ENCODE results near the gene ATP5F1D. TPM values are rescaled to one million over a fixed set of nuclear protein-coding genes. Genes with fewer than 3 reads are reported as not detected.

The ATP5F1D gene
- total RNA-seq (2022; extraction: Qiagen RNA extraction) = 73.6 to 182 TPM (median 168 TPM) in 5 replicates

DNA sequence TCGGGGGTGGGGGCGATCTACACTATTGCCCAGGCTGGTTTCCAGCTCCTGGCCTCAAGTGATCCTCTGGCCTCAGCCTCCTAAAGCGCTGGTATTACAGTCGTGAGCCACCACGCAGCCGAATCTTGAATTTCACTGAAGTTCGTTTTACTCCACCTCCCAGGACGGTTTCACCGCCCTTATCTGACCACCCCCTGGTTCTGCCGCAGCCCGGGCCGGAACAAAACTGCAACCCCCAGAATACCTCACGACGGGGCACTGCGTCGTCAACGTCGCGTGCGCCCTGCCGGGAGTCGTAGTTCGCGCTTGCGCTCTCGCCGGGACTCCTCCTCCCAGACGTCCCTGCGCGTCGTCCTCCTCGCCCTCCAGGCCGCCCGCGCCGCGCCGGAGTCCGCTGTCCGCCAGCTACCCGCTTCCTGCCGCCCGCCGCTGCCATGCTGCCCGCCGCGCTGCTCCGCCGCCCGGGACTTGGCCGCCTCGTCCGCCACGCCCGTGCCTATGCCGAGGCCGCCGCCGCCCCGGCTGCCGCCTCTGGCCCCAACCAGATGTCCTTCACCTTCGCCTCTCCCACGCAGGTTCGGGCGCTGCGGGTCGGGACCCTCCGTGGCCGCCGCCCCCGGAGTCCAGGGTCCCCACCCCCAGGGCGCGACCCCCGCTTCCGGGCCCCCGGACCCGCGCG lies at the start of gene ATP5F1D:
ATP5F1D (plus strand) TSS at position 335 of the 679 bp plus-strand sequence; CDS start at position 435, 100 bp downstream.

DNA sequence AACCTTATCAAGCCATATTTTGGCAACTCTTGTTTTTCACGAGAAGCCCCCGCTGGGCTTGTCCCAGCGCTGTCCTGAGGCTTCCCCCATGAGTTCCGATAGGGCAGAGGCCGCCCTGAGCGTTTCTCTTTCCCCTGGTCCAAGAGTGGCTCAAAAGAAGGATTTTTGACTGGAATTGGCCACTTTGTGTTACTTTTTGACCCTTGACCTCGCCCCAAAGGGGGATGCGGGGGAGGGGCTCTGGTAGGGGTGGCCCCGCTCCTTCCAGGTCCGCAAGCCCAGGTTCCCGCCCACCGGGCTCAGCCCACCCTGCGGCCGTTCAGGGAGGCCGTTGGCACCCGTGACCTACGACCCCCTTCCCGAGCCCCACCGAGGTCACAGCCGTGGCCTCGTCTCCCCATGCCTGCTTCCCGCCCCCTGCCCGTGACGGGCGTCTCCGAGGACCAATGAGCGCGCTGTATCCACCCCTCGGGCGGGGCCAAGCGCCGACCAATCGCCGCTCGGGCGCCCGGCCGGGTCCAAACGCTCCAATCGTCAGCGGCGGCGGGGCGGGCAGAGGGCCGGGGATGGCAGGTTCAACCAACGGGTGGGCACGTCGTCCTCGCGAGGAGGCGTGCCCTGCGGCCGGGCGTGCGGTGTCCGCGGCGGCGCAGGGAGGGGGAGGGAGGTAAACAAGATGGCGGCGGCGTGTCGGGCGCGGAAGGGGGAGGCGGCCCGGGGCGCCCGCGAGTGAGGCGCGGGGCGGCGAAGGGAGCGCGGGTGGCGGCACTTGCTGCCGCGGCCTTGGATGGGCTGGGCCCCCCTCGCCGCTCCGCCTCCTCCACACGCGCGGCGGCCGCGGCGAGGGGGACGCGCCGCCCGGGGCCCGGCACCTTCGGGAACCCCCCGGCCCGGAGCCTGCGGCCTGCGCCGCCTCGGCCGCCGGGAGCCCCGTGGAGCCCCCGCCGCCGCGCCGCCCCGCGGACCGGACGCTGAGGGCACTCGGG lies 36.1 kb upstream of the ATP5F1D start, which contains the start of gene STK11:
STK11 (plus strand) TSS at position 665 of the 986 bp plus-strand sequence. CDS start 1,136 bp downstream, outside the sequence.

DNA sequence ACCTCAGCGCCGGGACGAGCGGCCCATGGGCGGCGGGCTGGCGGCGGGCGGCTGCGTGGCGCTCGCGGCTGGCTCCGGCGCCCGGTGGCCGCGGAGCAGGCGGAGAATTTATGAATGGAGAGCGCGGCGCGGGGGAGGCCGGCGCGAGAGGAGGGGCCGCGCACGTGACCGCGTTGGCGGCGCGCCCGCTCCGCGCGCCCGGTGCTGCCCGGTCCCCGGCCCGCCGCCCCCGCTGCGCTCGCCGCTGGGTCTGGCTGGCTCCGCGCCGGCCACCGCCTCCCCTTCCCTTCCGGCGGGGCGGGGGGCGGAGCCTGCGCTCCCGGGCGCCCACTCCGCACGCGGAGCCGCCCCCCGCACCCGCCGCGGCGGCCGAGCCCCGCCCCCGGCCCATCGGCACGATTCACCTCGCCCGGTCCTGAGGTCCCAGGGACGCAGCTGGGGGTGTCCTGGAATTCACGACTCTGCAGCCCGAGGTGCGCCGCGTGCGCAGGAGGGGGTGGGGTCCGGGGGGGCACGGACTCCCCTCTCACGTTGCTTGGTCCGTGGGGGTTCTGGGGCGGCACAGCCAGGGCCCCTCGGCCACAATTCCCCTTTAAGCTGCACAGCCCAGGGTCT lies 3.7 kb upstream of the ATP5F1D start, which contains the start of gene CBARP:
CBARP (minus strand) TSS at position 252 of the 615 bp plus-strand sequence. CDS start 1,905 bp downstream, outside the sequence.

DNA sequence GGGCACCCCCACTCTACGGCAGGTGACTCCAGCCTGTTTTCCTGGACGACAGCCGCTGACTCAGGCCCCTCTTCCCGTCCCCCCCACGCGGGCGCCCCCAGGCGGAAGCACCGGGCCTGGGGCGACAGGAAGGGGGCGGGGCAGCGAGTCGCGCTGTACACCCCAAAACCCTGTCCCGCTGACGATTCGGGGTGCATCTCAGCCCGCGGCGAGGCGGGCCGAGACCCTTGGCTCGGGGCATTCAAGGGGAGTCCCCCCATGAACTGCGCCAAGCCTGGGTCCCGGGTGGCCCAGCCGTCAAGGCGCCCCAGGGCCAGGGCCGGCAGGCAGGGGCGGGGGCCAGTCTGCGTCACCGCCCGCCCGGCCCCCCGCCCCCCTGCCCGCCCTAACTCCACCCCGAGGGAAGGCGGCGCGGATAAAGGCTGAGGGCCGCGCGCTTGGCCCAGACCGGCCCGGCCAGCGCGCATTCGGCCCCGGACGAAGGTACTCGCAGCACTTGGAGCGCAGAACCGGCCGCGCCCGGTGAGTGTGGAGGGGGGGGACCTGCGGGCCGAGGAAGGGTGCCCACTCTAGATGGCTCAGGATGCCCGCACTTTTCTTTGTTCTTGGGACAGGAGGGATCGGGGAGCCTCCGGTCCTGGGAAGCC lies 6.7 kb downstream of the ATP5F1D start, which contains the start of gene MIDN:
MIDN (plus strand) TSS at position 445 of the 647 bp plus-strand sequence. CDS start 1,714 bp downstream, outside the sequence.

DNA sequence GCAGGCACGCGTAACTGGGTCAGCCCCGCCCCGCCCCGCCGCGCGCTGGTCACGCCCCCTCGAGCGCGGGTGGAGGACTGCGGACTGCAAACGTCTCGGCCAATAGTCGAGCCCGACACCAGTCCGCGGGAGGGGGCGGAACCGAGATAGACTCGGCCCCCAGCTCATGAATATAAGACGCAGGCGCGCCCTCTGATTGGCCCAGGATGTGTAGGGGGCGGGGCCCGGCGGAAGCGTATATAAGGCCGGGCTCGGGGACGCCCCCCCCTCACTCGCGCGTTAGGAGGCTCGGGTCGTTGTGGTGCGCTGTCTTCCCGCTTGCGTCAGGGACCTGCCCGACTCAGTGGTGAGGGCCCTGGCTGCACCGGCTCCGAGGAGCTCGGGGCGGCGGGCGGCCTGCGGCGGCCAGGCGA lies 27.5 kb downstream of the ATP5F1D start, which contains the start of gene CIRBP:
CIRBP (plus strand) TSS at position 268 of the 413 bp plus-strand sequence. CDS start 1,602 bp downstream, outside the sequence.

DNA sequence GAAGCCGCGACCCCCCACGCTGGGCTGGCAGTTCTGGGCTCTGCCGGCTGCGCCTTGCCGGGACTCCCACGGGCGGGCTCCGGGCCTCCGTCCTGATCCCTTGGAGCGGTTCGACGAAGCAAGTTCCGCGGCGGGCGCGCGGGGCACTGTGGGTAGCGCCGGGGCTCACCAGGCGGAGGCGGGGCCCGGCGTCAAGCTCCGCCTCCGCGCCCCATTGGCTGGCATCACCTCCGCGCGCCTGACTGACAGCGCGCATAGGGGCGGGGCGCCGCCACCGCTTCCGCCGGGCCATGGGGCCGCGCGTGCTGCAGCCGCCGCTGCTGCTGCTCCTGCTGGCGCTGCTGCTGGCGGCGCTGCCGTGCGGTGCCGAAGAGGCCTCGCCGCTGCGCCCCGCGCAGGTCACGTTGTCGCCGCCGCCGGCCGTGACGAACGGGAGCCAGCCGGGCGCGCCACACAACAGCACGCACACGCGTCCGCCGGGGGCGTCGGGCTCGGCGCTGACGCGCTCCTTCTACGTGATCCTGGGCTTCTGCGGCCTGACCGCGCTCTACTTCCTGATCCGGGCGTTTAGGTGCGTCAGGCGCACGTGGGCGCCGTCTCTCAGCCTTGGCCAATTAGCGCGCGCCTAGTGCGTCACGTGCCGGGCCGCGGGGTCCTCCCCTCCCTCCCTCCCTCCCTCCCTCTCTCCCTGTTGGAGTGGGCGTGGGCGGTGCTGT lies 33.9 kb downstream of the ATP5F1D start, which contains the start of gene FAM174C:
FAM174C (plus strand) TSS at position 271 of the 716 bp plus-strand sequence; CDS start at position 291, 20 bp downstream.

DNA sequence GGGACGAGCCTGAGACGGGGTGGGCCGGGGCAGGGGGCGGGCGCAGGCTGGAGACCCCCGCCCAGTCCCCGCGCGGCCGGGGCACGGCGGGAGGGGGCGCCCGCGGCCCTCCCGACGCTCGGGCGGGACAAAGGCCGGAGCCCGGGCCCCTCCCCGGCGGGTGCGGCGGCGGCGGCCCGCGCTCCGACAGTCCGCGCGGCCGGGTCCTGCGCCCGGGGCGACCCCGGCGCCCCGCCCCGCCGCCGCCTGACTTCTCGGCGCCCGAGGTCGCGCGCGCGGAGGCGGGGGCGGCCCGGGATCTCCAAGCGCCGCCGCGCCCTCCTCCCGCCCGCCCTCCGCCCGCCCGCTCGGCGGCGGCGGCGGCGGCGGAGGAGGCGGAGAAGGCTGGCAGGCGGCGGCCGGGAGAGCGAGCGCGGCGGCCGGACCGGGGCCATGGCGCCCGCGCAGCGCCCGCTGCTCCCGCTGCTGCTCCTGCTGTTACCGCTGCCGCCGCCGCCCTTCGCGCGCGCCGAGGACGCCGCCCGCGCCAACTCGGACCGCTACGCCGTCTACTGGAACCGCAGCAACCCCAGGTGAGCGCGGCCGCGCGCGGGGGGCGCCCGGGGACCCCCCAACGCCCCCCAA lies 44.3 kb downstream of the ATP5F1D start, which contains the start of gene EFNA2:
EFNA2 (plus strand) TSS at position 137 of the 624 bp plus-strand sequence; CDS start at position 433, 296 bp downstream.

Other genes starting within 250 kb of the ATP5F1D start
- gene GRIN3B, start 241.3 kb upstream of the ATP5F1D start, total RNA-seq (2022; extraction: Qiagen RNA extraction) = 1.6 to 3.6 TPM (median 2.4 TPM) in 5 replicates
- gene TMEM259, start 220.6 kb upstream of the ATP5F1D start, total RNA-seq (2022; extraction: Qiagen RNA extraction) = 88.1 to 125 TPM (median 119 TPM) in 5 replicates
- gene RNU6-2, start 220.2 kb upstream of the ATP5F1D start, total RNA-seq (2022; extraction: Qiagen RNA extraction) = not detected in 5 replicates
- gene CNN2, start 215.1 kb upstream of the ATP5F1D start, total RNA-seq (2022; extraction: Qiagen RNA extraction) = 70.3 to 98.3 TPM (median 87.8 TPM) in 5 replicates
- gene ABCA7, start 201.6 kb upstream of the ATP5F1D start, total RNA-seq (2022; extraction: Qiagen RNA extraction) = 12.7 to 19.5 TPM (median 15.0 TPM) in 5 replicates
- 3.2 to 4.9 TPM (median 4.7 TPM) in 5 replicates for gene ARHGAP45, start 174.6 kb upstream of the ATP5F1D start, total RNA-seq (2022; extraction: Qiagen RNA extraction)
- gene POLR2E, start 146.4 kb upstream of the ATP5F1D start, total RNA-seq (2022; extraction: Qiagen RNA extraction) = 189 to 252 TPM (median 230 TPM) in 5 replicates
- gene GPX4, start 137.8 kb upstream of the ATP5F1D start, total RNA-seq (2022; extraction: Qiagen RNA extraction) = 385 to 499 TPM (median 481 TPM) in 5 replicates
- 28.6 to 34.8 TPM (median 32.0 TPM) in 5 replicates for gene SBNO2, start 67.5 kb upstream of the ATP5F1D start, total RNA-seq (2022; extraction: Qiagen RNA extraction)
- gene STK11, start 36.0 kb upstream of the ATP5F1D start, total RNA-seq (2022; extraction: Qiagen RNA extraction) = 34.1 to 37.9 TPM (median 35.8 TPM) in 5 replicates
- gene CBARP, start 3.7 kb upstream of the ATP5F1D start, total RNA-seq (2022; extraction: Qiagen RNA extraction) = 2.9 to 4.1 TPM (median 4.0 TPM) in 5 replicates
- gene MIDN, start 6.8 kb downstream of the ATP5F1D start, total RNA-seq (2022; extraction: Qiagen RNA extraction) = 48.0 to 55.8 TPM (median 51.1 TPM) in 5 replicates
- 90.9 to 225 TPM (median 100 TPM) in 5 replicates for gene CIRBP, start 27.6 kb downstream of the ATP5F1D start, total RNA-seq (2022; extraction: Qiagen RNA extraction)
- gene FAM174C, start 33.8 kb downstream of the ATP5F1D start, total RNA-seq (2022; extraction: Qiagen RNA extraction) = 44.2 to 95.1 TPM (median 77.5 TPM) in 5 replicates
- 1.0 to 2.3 TPM (median 2.0 TPM) in 5 replicates for gene EFNA2, start 44.1 kb downstream of the ATP5F1D start, total RNA-seq (2022; extraction: Qiagen RNA extraction)
- 67.0 to 76.3 TPM (median 74.3 TPM) in 5 replicates for gene NDUFS7, start 142.2 kb downstream of the ATP5F1D start, total RNA-seq (2022; extraction: Qiagen RNA extraction)
- gene GAMT, start 159.8 kb downstream of the ATP5F1D start, total RNA-seq (2022; extraction: Qiagen RNA extraction) = 26.9 to 45.6 TPM (median 41.2 TPM) in 5 replicates
- gene DAZAP1, start 165.8 kb downstream of the ATP5F1D start, total RNA-seq (2022; extraction: Qiagen RNA extraction) = 81.0 to 103 TPM (median 96.2 TPM) in 5 replicates
- 1,250 to 2,075 TPM (median 1,916 TPM) in 5 replicates for gene RPS15, start 196.6 kb downstream of the ATP5F1D start, total RNA-seq (2022; extraction: Qiagen RNA extraction)
- gene APC2, start 208.4 kb downstream of the ATP5F1D start, total RNA-seq (2022; extraction: Qiagen RNA extraction) = 0.78 to 2.5 TPM (median 1.7 TPM) in 5 replicates
- gene C19orf25, start 237.5 kb downstream of the ATP5F1D start, total RNA-seq (2022; extraction: Qiagen RNA extraction) = 10.4 to 18.8 TPM (median 16.6 TPM) in 5 replicates
- gene PCSK4, start 248.6 kb downstream of the ATP5F1D start, total RNA-seq (2022; extraction: Qiagen RNA extraction) = 0.64 to 1.0 TPM (median 0.85 TPM) in 5 replicates
- 3.9 to 6.6 TPM (median 4.9 TPM) in 5 replicates for gene REEP6, start 249.4 kb downstream of the ATP5F1D start, total RNA-seq (2022; extraction: Qiagen RNA extraction)